Fibroblast of villous mesenchyme (primary cell): ENCODE measurements around the gene PTPRM. TPM values are rescaled to one million over a fixed set of nuclear protein-coding genes. Genes with fewer than 3 reads are reported as not detected.
A peak's percentile ranks its signal among the peaks of the same experiment; 100 is the strongest.

ENCODE experiments used
- DNase-seq: peaks from one replicate; pipeline ENCODE4 v3.0.0-alpha.2; 2010; ENCODE audit warnings: low read depth
- H3K4me3 ChIP-seq: 2 replicates; pipeline ENCODE4 v1.5.1; 2011; ENCODE audit warnings: low read depth, mild to moderate bottlenecking, low read length
- CTCF ChIP-seq: IDR thresholded peaks from 2 replicates; pipeline ENCODE4 v1.5.1; 2012; ENCODE audit warnings: low read depth, mild to moderate bottlenecking, low read length; ENCODE audit not compliant: insufficient read depth
- total RNA-seq: library from RNA; depleted of rRNA; stranded (reverse); fragments of >200 nt; gene quantifications from 2 replicates; pipeline ENCODE4 v1.2.3, GENCODE V29; 2012

Gene PTPRM
- total RNA-seq, 1 donor = 56.1 TPM

- no peak for TF ChIP-seq CTCF
- H3K4me3 ChIP-seq = no peak overlapping the region
- DNase-seq = no peak
These were observed 630.4 kb downstream of the PTPRM start for GRCh38 chr18:8197499-8197898.

GRCh38 chr18:8207996-8208395 lies 640.9 kb downstream of the PTPRM start:
- H3K4me3 ChIP-seq = no peak overlapping the region
- TF ChIP-seq CTCF = no peak
- no peak for DNase-seq

- TF ChIP-seq CTCF = no peak
- no peak for DNase-seq
These were observed 641.6 kb downstream of the PTPRM start for GRCh38 chr18:8208716-8209115.

GRCh38 chr18:8212896-8213780 lies 646.0 kb downstream of the PTPRM start:
- TF ChIP-seq CTCF = no peak
- DNase-seq = peak; percentile 34
- H3K4me3 ChIP-seq = no peak overlapping the region

More at GRCh38 chr18:8208716-8209115, 641.6 kb downstream of the PTPRM start:
- no peak overlapping the region for H3K4me3 ChIP-seq

GRCh38 chr18:8215741-8216140 lies 648.6 kb downstream of the PTPRM start:
- no peak overlapping the region for H3K4me3 ChIP-seq
- TF ChIP-seq CTCF = no peak
- no peak for DNase-seq

GRCh38 chr18:8217051-8217564 lies 650.0 kb downstream of the PTPRM start:
- TF ChIP-seq CTCF = no peak
- no peak overlapping the region for H3K4me3 ChIP-seq
- DNase-seq = no peak
